HepG2 (cell line): ENCODE results near the gene TLN1. TPM values are rescaled to one million over a fixed set of nuclear protein-coding genes. Genes with fewer than 3 reads are reported as not detected.

Source experiments
- ARNT2 ChIP-seq: sonication (generic); formaldehyde crosslinking; IDR thresholded peaks from 2 replicates; pipeline ENCODE4 v1.8.0; 2022; ENCODE audit warnings: mild to moderate bottlenecking, low read depth, missing genetic modification reagents, moderate library complexity
- CTCF ChIP-seq: sonication (generic); formaldehyde crosslinking; IDR thresholded peaks from 2 replicates; pipeline ENCODE4 v1.5.0; 2020; ENCODE audit warnings: mild to moderate bottlenecking, missing genetic modification reagents, moderate library complexity
- E2F2 ChIP-seq: sonication (generic); formaldehyde crosslinking; IDR thresholded peaks from 2 replicates; pipeline ENCODE4 v1.4.0; 2020; ENCODE audit warnings: missing genetic modification reagents, borderline replicate concordance
- FOXA1 ChIP-seq, 2 experiments: fragments of 450-650 bp in 1 of 2; sonication (generic) in 1 of 2; formaldehyde crosslinking in 1 of 2; IDR thresholded peaks; 2 replicates each; pipeline versions ENCODE4 v1.4.0 to v1.6.1; 2016 to 2020; ENCODE audit warnings: missing genetic modification reagents in 1 of 2
- FOXM1 ChIP-seq: sonication (generic); formaldehyde crosslinking; IDR thresholded peaks from 2 replicates; pipeline ENCODE4 v1.5.0; 2020; ENCODE audit warnings: missing genetic modification reagents
- GMEB2 ChIP-seq: IDR thresholded peaks from 2 replicates; pipeline ENCODE4 v1.6.1; 2016; ENCODE audit warnings: missing biosample characterization, missing genetic modification reagents, low read depth
- MEF2D ChIP-seq: sonication (generic); formaldehyde crosslinking; IDR thresholded peaks from 2 replicates; pipeline ENCODE4 v1.5.1; 2020; ENCODE audit warnings: mild to moderate bottlenecking, missing genetic modification reagents
- MLLT10 ChIP-seq: sonication (generic); formaldehyde crosslinking; IDR thresholded peaks from 2 replicates; pipeline ENCODE4 v1.4.0; 2020; ENCODE audit warnings: missing genetic modification reagents
- ONECUT2 ChIP-seq: sonication (generic); formaldehyde crosslinking; IDR thresholded peaks from 2 replicates; pipeline ENCODE4 v1.4.0; 2020; ENCODE audit warnings: missing genetic modification reagents
- RORA ChIP-seq: sonication (generic); formaldehyde crosslinking; IDR thresholded peaks from 2 replicates; pipeline ENCODE4 v1.5.0; 2020; ENCODE audit warnings: mild to moderate bottlenecking, missing genetic modification reagents, moderate library complexity
- SMARCC2 ChIP-seq: fragments of 450-650 bp; IDR thresholded peaks from 2 replicates; pipeline ENCODE4 v1.6.1; 2017; ENCODE audit warnings: antibody characterized with exemption, mild to moderate bottlenecking
- SP5 ChIP-seq: IDR thresholded peaks from 2 replicates; pipeline ENCODE4 v1.6.1; 2016; ENCODE audit warnings: low read depth, borderline replicate concordance
- TAF1 ChIP-seq: sonication (generic); formaldehyde crosslinking; IDR thresholded peaks from 2 replicates; pipeline ENCODE4 v1.4.0; 2020; ENCODE audit warnings: missing genetic modification reagents
- THRA ChIP-seq: sonication (generic); formaldehyde crosslinking; IDR thresholded peaks from 2 replicates; pipeline ENCODE4 v1.4.0; 2020; ENCODE audit warnings: missing genetic modification reagents, borderline replicate concordance
- U2AF2 ChIP-seq: fragments of 200-400 bp; formaldehyde crosslinking; IDR thresholded peaks from 2 replicates; pipeline ENCODE4 v1.6.1; 2017; ENCODE audit warnings: low read depth, mild to moderate bottlenecking, low read length
- ZNF496 ChIP-seq: sonication (generic); formaldehyde crosslinking; IDR thresholded peaks from 2 replicates; pipeline ENCODE4 v1.8.1; 2023; ENCODE audit warnings: mild to moderate bottlenecking, moderate library complexity, missing genetic modification reagents; ENCODE audit not compliant: insufficient replicate concordance
- ZNF558 ChIP-seq: sonication (generic); formaldehyde crosslinking; IDR thresholded peaks from 2 replicates; pipeline ENCODE4 v1.9.0; 2022; ENCODE audit warnings: mild to moderate bottlenecking, missing genetic modification reagents, borderline replicate concordance
- ZNF687 ChIP-seq: sonication (generic); formaldehyde crosslinking; IDR thresholded peaks from 2 replicates; pipeline ENCODE4 v1.5.1; 2020; ENCODE audit warnings: mild to moderate bottlenecking, missing genetic modification reagents, moderate library complexity
- polyA plus RNA-seq, 8 experiments: library from polyadenylated mRNA; depleted of rRNA in 3 of 8; stranded (reverse) in 7 of 8; unstranded in 1 of 8; fragments of >200 nt; fragmentation: Illumina TruSeq in 4 of 8; extraction: Trizol in 4 of 8; gene quantifications; 2 replicates each; pipeline versions ENCODE4 v1.2.1 to v1.2.3, GENCODE V29; 2011 to 2016; ENCODE audit warnings: low read depth in 4 of 8, missing spikeins in 1 of 8, mixed read lengths in 1 of 8; ENCODE audit not compliant: insufficient read depth in 1 of 8
- total RNA-seq, 5 experiments: library from RNA; depleted of rRNA; stranded (reverse); fragments of >200 nt; fragmentation: Illumina TruSeq; extraction: Trizol; gene quantifications; 2 replicates each; pipeline ENCODE4 v1.2.3, GENCODE V29; 2016; ENCODE audit warnings: low read depth in 1 of 5

Gene TLN1
- total and polyA plus RNA-seq, 2 of the 13 experiments (the other 11 are each of a cell fraction or from before 2014, with no cell fraction given) = 35.2 to 51.8 TPM

- peak; percentile 88 for TF ChIP-seq TAF1
- TF ChIP-seq SP5 (CRISPR knock-in tag) = no peak
- peak; percentile 17; the same call in 1 of the 2 replicates for TF ChIP-seq MEF2D (CRISPR knock-in tag)
- TF ChIP-seq ARNT2 (CRISPR knock-in tag) = no peak; the same call in 1 of the 2 replicates
- TF ChIP-seq FOXA1 (IDR thresholded peaks at IDR 0.05) = no peak
- no peak for TF ChIP-seq FOXA1 (CRISPR knock-in tag; IDR thresholded peaks at IDR 0.05)
- TF ChIP-seq ONECUT2 (CRISPR knock-in tag) = no peak
- no peak for TF ChIP-seq SMARCC2
- TF ChIP-seq MLLT10 (CRISPR knock-in tag) = no peak
- TF ChIP-seq FOXM1 = no peak
- peak; percentile 8; the same call in 1 of the 2 replicates for TF ChIP-seq ZNF687 (CRISPR knock-in tag)
- TF ChIP-seq E2F2 (CRISPR knock-in tag) = no peak
- TF ChIP-seq ZNF496 = no peak
- TF ChIP-seq ZNF558 (CRISPR knock-in tag) = peak; percentile 42; the same call in 1 of the 2 replicates
- TF ChIP-seq U2AF2 = no peak
- no peak for TF ChIP-seq GMEB2
- peak; percentile 92 for TF ChIP-seq CTCF (CRISPR knock-in tag)
- no peak for TF ChIP-seq RORA
- peak; percentile 24; the same call in 1 of the 2 replicates for TF ChIP-seq THRA (CRISPR knock-in tag)
Observed at GRCh38 chr9:35658137-35658967, 73.6 kb downstream of the TLN1 start, which contains the start of gene CCDC107 (continued).
